Stimulated activated CD4-positive, alpha-beta T cell treated with anti-CD3 and anti-CD28 coated beads, Interleukin-15, amount 100 ng/mL, for 24 hours (primary cell): Measurements from ENCODE around the gene CADM4.
"Not testable (repeated sequence)": the region's sequence is repeated elsewhere in the genome, so short reads cannot be mapped to it uniquely, and the experiment has no call there.

Experiments used
- DNase-seq: peaks from one replicate; pipeline ENCODE4 v3.0.0-alpha.2; 2020

CADM4 gene

DNA sequence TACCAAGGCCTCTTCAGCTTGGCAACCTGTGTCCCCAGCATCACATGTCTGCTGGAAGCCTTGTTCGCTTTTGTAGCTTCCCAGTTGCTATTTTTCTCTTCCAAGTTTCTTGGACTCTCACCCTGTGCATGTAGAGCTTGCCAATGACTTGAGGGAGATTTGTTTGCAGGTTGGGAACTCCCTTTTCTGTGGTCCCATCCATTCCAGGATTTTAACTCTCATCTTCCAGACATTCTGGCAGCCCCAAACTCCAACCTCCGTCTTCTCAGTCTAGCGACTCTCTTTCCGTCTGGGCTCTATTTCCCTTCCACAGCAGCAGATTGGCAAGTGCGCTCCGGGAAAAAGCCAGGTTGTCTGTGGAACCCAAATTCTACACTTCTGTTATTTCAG is 21.3 kb upstream of the CADM4 start:
- DNase-seq = no peak

DNA sequence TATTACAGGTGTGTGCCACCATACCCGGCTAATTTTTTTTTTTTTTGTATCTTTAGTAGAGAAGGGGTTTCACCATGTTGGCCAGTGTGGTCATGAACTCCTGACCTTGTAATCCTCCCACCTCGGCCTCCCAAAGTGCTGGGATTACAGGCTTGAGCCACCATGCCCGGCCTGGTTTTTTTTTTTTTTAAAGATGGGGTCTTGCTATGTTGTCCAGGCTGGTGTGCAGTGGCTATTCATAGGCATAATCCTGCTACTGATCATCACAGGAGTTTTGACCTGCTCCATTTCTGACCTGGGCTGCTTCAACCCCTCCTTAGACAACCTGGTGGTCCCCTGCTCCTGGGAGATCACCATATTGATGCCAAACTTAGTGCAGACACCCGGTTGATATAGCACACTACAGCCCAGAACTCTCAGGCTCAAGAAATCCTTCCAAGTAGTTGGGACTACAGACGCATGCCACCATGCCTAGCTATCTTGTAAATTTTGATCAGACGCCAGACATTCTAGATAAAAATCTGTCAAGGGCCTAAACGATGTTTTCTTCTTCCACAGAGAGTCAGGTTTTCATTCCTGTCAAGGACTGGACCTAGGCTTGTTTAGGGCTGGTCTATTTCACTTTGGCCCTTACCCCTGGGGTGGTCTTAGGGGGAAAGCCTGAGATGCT is 20.8 kb upstream of the CADM4 start:
- DNase-seq = no peak

DNA sequence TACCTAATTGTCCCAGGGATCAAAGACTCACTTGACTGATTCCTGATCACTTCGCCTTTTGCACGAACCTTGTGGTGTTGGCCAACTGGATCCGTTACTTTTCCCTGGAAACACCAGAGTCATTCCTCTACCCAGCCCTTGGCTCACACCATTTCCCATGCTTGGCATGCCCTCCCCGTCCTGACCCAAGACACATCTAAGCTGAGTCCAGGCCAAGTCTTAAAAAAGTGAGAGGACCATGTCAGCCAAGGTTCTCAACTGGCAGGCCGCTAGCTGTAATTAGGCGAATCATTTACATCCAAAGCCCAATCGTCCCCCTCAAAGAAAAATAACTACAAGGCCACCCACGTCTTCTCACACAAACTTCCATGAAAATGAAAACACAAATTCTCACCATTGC is 18.8 kb upstream of the CADM4 start:
- no peak for DNase-seq

DNA sequence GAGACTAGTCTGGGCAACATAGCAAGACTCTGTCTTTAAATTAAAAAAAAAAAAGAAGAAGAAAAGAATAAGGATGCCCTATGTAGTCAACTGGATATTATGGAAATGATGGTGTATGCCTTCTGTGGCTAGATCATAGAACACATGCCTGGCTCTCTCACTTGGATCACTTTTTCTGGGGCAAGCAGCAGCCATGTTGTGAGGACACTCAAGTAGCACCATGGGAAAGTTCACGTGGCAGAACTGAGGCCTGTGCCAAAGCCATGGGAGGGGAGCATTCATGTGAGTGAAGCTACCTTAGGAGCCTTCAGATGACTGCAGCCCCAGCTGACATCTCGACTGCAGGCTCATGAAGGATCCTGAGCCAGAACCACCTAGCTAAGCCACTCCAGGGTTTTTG is 18.4 kb upstream of the CADM4 start:
- no peak for DNase-seq

DNA sequence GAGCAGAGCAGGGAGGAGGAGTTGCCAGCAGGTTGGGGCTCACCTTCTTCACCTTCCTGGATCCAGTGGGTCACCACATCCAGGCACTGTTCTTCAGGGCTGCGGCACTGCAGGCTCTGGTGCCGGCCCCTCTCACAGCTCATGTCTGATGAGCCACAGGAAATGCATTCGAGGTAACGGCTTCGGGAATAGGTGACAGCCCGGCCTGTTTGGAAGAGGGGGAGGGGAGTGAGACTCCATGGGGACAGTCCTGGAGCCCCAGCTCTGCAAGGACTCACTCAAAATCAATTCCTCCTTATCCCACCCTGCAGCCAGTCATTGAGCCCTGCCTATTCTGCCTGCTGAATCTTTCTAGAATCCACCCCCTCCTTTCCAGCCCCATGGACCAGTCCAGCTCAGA is 16.8 kb upstream of the CADM4 start:
- DNase-seq = no peak

DNA sequence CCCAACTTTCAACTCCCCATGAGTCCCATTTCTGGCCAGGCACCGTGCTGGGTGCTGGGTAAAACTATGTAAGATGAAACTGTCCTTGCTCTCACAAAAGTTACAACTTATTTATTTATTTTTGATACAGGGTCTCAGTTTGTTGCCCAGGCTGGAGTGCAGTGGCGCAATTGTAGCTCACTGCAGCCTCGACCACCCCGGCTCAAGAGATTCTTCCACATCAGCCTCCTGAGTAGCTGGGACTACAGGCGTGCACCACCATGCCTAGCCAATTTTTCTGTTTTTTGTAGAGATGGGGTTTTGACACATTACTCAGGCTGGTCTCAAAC is 12.9 kb upstream of the CADM4 start:
- no peak for DNase-seq

DNA sequence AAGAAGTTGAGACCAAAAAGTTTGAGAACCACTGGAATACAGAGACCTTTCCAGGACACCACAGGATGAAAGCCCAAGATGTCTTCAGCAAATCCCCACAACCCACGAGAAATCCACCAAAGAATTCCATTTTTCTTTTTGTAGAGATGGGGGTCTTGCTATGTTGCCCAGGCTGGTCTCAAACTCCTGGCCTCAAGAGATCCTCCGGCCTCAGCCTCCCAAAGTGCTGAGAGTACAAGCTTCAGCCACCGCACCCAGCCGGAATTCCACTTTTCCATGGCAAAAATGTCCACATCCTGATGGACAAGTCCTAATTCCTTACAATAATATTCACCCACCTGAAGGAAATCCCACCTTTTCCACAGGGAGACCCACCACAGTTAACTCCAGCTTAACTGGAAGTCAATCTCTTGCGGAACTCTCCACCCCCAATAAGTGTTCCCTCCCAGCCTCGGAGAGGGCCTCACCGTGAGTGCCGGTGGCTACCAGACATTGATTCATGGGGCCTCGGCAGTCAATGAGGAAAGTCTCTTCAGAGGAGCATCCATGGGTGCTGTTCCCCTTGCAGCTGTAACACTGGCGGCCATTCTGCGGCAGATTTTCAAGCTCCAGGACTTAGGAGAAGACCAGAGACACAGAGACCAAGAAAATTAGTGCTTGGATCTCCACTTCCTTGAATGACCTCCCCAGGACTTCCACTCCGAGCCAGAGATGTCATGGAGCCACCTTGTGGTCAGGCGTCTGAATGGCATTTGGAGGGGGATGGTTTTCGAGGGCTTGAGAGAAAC is 12.3 kb upstream of the CADM4 start:
- DNase-seq = peak; percentile 58

DNA sequence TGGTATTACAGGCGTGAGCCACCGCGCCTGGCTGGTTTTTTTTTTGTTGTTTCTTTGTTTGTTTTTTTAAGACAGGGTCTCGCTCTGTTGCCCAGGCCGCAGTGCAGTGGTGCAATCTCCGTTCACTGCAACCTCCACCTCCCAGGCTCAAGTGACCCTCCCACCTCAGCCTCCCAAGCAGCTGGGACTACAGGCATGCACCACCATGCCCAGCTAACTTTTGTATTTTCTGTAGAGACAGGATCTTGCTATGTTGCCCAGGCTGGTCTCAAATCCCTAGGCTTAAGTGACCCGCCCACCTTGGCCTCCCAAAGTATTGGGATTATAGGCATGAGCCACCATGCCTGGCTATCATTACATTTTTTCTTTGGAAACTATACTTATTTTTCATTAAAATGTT is 10.6 kb upstream of the CADM4 start:
- not testable (repeated sequence) for DNase-seq

DNA sequence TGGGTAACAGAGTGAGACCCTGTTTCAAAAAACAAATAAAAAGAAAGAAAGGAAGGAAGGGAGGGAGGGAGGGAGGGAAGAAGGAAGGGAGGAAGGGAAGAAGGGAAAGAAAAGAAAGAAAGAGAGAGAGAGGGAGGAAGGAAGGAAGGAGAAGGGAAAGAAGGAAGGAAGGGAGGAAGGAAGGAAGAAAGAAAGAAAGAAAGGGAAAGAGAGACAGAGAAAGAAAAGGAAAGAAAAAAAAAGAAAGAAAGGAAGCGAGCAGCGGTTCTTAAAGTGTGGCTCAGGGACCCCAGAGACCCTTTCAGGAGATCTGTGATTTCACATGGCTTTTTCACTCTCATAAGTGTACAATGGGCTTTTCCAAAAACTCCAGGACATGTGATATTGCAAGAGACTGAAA is 9.9 kb upstream of the CADM4 start:
- DNase-seq = no peak

DNA sequence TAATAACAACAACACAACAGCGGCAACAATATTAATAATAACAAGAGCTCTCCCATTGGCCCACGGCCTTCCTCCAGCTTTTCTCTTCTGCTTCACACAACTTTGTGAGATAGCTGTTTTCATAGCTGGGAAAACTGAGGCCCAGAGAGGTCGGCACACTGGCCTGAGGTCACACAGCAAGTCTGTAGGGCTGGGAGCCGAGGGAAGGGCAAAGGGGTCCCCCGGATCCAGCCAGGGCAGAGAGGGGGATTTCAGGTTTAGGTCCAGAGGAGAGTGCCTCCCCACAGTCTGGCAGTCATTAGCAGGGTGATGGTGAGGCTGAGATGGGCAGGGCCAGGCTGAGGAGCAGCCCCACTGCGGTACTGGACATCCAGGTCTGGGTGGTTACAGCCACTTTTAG is 9.0 kb upstream of the CADM4 start:
- DNase-seq = no peak

DNA sequence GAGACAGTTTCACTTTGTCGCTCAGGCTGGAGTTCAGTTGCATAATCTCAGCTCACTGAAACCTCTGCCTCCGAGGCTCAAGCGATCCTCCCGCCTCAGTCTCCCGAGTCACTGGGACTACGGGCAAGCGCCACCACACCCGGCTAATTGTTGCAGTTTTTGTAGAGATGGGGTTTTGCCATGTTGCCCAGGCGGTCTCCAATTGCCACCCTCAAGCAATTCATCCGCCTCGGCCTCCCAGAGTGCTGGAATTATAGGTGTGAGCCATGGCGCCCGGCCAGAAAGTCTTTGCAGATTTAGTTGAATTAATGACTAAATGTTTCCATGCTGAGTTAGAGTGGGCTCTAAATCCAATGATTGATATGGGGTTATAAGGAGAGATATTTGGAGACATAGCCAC is 4.5 kb upstream of the CADM4 start:
- DNase-seq = no peak

DNA sequence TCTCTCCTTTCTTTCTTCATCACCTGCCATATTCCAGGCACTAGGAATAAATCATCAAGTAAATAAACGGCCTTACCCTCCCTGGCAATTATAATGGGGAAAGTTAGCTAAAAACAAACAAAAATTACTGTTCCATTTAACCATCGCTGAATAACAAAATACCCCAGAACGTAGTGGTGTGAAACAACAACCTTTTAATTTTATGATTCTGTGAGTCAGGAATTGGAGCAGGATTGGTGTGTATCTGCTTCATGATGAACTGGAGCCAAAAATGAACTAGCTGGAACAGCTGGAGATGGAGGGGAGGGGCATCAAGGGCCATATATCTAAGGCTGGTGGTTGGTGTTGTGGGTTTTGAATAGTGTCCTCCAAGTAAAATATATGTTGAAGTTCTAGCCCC is 3.7 kb upstream of the CADM4 start:
- DNase-seq = no peak

DNA sequence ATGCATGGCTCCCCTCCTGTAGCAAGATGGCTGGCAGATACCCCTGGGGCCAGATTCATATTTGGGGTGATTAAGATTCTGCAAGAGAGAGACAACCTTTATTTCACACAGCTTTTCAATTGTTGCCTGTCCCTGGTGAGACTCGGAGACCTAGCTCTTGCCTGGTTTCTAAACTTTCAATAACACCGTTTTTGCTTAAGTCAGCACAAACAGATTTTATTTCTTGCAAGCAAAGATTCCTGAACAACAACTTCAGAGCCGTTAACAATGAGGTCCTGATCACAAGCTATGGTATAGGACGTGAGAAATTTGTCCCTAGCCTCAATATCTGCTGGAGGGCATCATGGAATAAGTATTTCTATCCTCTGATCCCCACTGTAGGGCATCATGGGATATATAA is 2.9 kb upstream of the CADM4 start:
- DNase-seq = no peak

DNA sequence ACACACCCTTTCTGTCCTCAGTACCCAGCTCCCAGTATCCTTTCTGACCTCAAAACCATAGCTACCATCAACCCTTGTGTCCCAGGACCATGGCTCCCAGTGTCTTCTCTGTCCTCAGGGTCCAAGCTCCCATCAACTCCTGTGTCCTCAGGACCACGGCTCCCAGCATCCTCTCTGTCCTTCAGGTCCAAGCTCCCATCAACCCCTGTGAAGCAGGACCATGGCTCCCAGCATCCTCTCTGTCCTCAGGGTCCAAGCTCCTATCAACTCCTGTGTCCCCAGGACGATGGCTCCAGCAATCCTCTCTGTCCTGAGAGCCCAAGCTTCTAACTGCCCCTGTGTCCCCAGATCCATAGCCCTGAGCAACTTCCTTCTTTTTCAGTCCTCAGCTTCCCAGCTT is 1.7 kb upstream of the CADM4 start:
- no peak for DNase-seq

DNA sequence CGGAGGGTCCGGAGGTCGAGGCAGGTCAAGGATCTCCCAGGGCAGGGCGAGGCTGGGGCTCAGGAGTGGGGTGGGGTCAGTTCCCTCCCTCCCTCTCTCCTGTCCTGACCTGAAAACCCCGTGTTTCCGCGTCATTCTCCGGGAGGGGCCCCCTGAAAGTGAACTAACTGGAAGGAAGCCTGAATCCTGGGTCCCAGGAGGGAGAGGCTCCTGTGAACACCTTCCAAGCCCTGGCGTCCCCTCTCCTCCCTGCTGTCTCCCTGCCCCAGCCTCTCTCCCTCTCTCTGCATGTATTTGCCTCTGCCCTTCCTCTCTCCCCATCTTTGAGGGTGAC is 741 bp upstream of the CADM4 start:
- DNase-seq = no peak

DNA sequence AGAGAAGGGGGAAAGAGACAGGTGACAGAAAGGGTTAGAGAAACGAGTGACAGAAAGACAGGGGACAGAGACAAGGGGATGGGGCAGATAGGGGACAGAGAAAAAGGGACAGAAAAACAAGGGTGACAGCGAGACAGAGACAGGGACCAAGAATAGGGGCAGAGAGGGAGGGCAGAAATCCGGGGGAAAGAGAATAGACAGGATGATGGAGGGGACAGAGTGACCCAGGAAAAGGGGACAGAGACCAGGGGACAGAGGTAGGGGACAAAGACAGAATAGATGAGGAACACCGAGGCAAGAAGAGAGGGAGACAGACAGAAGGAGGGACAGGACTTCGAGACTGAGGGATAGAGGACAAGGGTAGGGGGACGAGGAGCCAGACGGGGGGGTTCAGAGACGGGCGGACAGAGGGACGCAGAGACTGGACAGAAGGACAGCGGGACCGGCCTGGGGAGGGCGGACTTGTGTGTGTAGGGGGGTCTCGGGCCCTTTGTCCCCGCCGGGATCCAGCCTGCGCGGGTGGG is 593 bp downstream of the CADM4 start:
- no peak for DNase-seq

DNA sequence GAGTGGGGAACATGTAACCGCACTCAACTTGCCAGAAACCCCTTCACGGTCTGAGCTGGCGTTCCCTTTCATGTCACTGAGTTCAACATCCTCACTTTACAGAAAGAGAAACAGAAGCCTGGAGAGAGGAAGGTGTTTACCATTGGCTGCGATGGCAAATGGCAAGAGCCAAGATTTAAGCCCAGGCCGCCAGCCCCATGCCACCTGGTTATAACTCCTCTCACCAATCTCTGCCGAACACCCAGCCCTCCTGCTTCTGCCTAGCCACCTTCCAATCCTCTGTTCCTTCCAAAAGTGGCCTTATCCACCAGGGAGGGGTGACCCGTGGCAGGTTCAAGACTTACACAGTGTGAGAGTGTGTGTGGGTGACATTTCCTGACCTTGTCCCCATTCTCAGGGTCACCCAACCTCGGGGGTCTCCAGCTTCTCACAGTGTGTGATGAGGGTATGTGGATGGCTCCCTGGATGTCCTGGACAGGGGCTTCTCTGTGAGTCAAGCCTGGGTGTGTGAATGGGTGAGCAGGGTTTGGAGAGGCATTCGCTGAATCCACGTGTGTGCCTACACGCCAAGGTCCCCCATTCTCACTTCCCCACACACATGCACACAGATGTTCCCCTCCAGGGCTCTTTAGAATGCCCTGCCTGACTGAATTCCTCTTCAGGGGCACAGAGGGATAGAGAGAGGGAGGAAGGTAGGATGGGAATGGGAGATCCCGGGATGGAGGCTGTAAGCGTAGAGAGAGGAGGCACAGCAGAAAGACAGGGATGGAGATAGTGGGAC is 1.2 kb downstream of the CADM4 start:
- DNase-seq = no peak

DNA sequence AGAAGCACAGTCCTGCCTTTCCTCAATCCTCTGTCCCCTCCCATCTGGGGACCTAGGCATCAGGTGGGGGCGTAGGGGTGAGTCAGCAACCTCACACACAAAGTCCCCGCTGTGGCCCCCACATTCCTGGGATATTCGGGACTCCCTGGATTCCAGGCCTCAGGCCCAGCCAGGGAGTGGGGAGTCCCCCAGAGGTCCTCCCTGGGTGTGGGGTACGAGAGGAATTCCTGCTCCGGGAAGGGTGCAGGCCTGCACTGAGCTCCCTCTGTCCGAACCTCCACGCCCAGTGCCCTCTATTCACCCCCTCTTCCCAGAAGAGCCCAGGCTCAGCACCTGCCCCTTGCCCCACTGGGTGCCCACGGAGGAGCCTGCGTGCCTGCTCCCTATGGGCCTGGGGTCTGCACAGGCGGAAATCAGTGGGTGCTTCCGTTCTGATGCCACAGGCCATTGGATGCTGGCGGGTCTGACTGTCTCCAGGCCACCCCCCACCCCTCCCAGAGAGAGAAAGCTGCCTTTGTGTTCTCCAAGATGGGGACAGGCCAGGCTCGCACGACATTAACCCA is 3.4 kb downstream of the CADM4 start:
- no peak for DNase-seq

DNA sequence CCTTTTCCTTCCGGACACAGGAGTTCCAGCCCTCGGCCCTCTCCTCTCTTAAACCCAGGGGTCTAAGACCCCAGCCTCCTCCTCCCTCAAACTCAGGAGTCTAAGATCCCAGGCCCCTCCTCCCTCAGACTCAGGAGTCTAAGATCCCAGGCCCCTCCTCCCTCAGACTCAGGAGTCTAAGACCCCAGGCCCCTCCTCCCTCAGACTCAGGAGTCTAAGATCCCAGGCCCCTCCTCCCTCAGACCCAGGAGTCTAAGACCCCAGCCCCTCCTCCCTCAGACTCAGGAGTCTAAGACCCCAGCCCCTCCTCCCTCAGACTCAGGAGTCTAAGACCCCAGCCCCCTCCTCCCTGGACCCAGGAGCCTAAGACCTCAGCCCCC is 4.1 kb downstream of the CADM4 start:
- DNase-seq = not testable (repeated sequence)

DNA sequence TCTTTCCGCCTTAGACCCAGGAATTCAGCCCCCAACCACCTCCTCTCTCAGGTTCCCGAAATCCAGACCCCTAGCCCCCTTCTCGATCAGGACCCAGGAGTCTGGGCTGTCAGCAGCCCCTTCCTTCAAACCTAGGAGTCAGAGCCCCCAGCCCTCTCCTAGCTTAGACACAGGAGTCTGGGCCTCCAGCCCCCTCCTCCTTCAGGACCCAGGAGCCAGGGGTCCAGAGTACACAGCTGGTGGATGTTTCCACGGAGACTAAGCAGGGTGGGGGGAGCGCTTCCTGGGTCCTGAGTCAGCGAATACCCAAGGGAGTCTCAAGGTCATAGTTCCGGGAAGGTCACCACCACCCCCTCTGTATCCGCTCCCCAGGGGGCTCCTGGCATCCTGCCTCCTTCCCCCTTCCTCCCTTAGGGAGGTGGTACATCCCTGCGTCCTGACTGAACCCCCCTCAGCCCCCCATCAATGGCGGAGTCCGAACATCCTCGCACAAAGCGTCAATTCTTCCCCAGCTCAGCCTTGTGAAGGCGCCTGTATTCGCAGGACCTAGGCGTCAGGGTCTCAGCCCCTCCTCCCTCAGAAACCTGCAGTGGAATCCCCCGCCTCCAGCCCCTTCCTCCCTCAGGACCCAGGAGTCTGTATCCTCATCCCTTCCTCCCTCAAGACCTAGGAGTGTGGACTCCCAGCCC is 4.6 kb downstream of the CADM4 start:
- no peak for DNase-seq

DNA sequence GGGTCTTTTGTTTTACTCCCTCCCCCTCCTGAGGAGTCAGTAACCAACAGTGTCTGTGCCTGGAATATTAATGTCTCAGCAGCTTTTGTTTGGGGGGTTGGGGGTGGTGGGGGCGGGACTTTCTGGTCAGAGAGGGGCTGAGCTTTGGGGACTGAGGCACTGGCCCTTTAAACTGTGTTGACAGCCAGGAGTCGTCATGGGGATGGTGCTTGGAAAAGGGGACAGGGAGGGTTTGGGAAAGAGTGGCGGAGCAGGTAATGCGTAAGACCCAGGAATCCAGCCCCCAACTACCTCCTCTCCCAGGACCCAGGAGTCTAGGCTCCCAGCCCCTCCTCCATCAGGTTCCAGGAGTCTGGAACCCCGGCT is 5.2 kb downstream of the CADM4 start:
- DNase-seq = no peak

DNA sequence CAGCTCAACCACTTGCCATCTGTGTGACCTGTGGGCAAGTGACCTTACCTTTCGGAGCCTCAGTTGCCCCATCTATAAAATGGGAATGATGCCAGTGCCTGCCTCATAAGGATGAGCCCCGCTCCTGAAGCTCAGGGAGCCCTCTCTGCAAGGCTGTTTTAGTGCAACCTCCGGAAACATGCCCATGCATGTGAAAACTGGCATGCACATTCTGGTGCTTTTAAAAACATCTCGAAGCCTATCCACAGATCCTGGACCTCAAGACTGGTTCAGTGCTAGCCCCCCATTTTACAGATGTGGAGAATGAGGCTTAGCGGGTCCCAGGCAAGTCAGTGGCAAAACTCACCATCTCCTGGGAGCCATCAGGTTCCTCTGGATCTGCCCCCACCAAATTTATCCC is 5.6 kb downstream of the CADM4 start:
- DNase-seq = no peak

DNA sequence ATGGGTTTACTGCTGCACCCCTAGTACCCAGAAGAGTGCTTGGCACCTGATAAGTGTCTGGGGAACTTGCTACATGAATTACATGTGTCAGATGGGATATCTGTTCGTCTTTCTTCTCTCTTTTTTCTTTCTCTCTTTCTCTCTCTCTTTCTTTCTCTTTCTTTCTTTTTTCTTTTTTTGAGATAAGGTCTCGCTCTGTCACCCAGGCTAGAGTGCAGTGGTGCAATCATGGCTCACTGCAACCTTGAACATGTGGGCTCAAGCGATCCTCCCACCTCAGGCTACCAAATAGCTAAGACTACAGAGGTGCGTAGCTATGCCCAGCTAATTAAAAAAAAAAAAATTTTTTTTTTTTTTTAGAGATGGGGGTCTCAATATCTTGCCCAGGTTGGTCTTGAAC is 6.1 kb downstream of the CADM4 start:
- no peak for DNase-seq
